Inferior parietal cortex (tissue), 1 donor: Measurements from ENCODE around the gene SNRPA.
"Not testable (repeated sequence)": the region's sequence is repeated elsewhere in the genome, so short reads cannot be mapped to it uniquely, and the experiment has no call there.

Experiments used
- DNase-seq: peaks from one replicate; pipeline ENCODE4 v3.0.0-alpha.2; 2016; ENCODE audit errors: extremely low spot score

SNRPA gene

DNA sequence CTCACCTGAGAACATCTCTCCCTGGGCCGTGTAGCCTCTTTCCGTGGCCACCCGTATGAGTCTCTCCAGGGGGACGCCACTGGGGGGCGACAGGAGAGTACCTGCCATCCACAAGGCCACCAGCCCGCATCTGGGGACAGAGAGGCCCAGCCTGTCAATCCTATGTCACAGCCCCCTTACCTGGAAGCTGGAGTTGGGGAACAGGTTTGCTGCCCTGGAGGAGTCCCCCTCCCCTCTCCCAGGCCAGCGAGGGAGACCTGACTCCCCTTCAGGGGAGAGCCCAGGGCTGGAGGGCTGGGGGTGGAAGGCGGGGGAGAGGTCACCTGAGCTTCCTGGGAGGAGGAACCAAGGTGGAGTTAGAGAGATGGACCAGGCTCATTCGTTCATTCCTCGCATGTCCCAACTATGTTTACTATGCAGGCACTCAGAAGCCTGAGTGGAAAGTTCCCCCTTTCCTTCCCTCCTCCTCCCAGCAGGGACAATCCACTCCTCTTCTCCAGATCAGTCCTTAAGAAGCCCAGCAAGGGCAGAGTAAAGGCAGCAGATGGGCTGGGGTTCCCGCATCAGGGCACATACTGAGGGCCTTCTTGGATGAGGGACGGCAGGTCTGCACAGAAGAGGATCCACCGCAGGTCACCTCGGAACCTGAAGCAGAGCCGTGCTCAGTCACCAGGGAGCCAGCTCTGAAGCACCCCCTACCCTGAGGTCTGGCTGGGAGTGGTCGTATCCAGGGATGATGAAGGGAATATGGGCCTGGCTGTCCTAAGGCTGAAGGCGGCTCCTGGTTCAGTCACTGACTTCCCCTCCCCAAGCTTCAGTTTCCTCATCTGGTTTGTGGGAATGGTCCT, 6.2 kb upstream of the SNRPA start:
- no peak for DNase-seq

DNA sequence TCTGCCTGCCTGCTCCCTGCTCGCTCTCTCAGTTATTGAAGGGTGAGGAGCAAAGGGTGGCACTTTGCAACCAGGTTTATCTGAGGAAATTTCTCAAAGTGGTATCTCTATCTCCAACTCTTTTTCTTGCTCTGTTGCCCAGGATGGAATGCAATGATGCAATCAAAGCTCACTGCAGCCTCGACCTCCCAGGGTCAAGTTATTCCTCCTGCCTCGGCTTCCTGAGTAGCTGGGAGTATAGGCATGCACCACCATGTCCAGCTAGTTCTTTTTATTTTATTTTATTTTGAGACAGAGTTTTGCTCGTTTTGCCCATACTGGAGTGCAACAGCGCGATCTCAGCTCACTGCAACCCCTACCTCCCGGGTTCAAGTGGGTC, 5.6 kb upstream of the SNRPA start:
- DNase-seq: no peak

DNA sequence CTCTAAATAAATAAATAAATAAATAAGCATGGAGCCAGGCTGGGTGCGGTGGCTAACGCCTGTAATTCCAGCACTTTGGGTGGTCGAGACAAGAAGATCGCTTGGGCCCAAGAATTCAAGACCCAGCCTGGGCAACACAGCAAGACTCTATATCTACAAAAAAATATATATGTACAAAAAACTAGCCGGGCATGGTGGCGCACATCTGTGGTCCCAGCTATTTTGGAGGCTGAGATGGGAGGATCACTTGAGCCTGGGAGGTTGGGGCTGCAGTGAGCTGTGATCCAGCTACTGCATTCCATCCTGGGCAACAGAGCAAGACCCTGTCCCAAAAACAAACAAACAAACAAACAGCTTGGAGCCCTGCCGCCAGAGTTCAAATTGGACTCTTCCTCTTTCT, 3.5 kb upstream of the SNRPA start:
- no peak for DNase-seq

DNA sequence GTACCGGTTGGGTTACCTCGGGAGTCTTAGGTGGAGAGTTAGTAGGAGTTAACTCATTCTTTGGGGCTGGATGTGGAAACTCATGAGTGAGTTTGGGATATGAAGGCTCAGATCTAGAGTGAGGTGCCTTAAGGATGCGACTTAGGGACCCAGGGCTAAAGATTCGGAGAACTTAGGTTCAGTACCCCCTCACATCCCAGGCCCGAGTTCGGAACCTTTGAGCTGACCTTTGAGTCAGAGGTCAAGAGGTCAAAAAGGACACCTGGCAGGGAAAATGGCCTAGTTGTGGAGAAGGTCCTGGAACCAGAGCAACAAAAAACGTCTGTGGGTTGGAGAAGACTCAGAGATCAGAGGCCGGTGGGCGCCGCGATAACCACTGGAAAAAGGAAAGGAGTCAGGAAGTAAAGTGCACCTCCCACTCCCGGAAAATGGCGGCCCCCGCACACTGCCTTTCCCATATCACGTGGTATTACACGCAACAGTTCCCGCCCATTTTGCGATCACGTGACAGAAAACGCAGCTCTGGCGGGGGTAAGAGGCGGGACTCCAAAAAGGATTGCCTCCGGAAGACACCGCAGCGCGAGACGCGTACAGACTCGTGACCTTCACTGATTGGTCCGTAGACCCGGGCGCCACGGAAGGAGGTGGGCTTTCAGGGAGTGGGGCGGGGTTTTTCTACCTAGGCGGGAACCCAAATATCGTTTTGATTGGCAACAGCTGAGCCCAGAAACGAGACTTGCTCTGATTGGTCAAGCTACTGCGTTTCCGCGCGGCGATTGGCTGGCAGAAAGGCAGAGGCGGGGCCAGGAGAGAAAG, 737 bp upstream of the SNRPA start, which contains the start of gene ACTMAP:
Gene ACTMAP, minus strand, starts transcription at position 420 of the 816 bp plus-strand sequence. CDS start 674 bp downstream, outside the sequence.
- peak; percentile 100 for DNase-seq

DNA sequence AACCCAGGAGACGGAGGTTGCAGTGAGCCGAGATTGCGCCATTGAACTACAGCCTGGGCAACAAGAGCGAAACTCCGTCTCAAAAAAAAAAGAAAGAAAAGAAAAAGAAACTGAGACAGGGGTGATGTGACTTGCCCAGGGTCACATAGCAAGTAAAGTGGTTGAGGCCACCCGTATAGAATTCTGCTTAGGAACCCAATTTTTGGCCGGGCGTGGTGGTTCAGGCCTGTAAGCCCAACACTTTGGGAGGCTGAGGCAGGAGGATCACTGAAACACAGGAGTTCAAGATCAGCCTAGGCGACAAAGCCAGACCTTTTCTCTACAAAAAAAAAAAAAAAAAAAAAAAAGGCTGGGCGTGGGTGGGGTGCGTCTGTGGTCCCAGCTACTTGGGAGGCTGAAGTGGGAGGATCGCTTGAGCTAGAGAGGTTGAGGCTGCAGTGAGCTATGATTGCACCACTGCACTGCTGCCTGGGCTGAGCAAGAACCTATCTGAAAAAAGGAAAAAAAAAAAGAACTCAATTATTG, 1.3 kb downstream of the SNRPA start:
- no peak for DNase-seq

DNA sequence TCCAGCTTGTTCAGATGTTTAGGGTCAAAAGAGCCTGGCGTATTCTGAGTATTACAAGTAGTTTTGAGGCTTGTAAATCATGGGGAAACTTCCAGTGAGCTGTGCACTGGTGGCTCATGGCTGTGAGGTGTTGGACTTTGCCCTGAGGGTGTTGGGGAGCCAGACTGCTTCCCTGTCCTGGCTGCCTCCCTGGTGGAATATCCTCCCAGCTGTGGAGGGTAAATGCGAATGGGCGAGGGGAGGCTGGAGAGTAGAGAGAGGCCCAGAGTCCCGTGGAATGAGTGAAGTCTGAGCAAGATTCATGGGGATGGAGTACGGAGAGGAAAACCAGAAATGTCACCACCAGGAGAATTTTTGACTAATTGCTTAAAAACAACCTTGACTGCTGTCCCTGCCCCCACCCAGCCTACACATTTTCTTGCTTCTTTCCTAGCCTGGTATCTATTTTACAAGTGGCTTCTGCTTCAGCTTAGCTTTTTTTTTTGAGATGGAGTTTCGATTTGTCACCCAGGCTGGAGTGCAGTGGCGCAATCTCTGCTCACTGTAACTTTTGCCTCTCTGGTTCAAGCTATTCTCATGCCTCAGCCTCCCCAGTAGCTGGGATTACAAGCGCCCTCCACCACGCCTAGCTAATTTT, 3.7 kb downstream of the SNRPA start:
- DNase-seq: no peak

DNA sequence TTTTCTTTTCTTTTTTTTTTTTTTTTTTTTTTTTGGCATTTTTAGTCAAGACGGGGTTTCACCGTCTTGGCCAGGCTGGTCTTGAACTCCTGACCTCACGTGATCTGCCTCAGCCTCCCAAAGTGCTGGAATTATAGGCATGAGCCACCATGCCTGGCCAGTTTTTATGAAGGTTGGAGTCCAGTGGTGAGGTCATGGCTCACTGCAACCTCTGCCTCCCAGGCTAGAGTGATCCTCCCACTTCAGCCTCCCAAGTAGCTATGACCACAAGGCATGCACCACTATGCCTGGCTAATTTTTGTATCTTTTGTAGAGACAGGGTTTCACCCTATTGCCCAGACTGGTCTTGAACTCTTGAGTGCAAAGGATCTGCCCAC, 4.2 kb downstream of the SNRPA start:
- DNase-seq: no peak

DNA sequence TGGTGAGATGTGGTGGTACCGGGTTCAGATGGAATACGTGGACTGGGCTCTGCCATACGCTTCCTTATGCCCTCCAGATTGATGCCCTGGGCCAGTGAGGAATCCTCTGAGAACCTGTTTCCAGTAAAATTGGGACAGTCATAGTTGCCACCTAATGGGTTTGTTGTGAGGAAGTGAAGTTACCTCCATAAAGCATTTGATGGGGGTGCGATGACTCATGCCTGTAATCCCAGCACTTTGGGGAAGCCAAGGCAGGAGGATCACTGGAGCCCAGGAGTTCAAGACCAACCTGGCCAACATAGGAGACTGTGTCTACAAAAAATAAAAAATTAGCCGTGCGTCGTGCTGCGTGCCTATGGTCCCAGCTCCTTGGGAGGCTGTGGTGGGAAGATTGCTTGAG, 4.8 kb downstream of the SNRPA start:
- DNase-seq: no peak

DNA sequence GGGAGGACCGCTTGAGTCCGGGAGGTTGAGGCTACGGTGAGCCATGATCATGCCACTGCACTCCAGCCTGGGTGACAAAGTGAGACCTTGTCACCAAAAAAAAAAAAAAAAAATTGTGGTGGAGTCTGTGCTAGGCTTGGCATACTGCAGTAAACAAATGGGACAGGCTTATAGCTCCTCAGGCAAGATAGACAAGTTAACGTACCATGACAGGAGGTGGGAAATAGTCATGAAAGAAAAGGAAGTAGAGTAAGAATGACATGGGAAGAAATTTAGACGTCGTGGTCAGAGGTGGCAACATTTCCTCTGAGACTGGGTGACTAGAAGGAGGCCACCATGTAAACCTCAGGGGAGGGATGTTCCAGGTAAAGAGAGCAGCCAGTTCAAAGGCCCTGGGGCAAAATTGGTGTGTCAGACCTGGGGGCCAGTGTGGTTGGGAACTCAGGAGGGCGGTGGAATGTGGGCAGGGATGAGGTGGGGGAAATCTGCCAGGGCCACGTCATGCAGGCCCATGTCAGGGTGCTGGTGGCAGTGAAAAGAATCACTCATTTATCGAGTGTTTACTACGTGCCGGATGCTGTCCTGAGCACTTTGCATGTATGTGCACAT, 5.6 kb downstream of the SNRPA start:
- DNase-seq: no peak

DNA sequence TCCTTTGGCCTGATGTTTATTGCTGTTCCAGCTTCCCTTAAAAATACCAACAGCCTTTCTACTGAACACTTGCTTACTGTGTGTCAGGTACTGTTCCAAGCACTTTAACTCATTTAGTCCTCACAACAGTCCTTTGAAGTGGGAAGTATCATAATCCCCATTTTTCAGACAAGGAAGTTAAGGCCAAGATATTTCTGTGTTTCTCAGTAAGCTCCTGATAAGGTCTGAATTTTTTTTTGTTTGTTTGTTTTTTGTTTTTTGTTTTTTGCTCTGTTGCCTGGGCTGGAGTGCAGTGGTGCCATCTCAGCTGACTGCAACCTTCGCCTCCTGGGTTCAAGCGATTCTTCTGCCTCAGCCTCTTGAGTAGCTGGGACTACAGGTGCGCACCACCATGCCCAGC, 7.5 kb downstream of the SNRPA start:
- no peak for DNase-seq

DNA sequence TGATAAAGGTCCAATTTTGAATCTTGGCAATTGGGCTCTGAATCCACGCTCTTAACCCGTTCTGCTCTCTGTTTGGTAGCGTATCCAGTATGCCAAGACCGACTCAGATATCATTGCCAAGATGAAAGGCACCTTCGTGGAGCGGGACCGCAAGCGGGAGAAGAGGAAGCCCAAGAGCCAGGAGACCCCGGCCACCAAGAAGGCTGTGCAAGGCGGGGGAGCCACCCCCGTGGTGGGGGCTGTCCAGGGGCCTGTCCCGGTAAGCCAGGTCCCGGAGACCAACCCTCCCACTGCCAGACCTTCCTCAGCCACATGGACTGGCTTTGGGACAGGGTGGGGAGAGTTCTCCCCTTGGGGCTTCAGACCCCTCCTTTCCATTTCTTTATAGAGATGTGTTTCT, 8.3 kb downstream of the SNRPA start:
- DNase-seq: no peak

DNA sequence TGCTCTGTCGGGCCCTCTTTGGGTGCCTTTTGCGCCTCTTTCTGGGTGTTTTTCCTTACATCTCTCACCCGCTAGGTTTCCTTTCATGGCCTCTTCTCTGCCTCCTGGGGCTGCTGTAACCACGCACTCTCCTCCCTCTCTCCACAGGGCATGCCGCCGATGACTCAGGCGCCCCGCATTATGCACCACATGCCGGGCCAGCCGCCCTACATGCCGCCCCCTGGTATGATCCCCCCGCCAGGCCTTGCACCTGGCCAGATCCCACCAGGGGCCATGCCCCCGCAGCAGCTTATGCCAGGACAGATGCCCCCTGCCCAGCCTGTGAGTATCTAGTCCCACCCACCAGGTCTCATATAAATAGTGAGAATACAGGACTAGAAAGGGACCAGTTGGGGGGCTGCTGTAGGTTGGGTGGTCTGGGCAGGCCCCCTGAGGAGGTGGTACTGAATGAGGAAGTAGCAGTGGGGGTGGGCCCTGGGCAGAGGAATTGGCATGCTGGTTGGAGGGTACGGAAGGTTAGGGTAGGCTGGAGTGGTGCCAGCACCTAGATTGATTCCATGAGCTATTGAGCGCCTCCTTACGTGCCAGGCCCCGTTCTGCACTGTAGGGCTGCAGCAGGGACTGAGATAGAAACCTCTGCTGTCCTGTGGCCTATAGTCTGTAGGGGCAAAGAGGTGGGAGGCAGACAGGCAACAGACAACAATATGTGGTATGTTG, 11.9 kb downstream of the SNRPA start:
- DNase-seq: no peak

DNA sequence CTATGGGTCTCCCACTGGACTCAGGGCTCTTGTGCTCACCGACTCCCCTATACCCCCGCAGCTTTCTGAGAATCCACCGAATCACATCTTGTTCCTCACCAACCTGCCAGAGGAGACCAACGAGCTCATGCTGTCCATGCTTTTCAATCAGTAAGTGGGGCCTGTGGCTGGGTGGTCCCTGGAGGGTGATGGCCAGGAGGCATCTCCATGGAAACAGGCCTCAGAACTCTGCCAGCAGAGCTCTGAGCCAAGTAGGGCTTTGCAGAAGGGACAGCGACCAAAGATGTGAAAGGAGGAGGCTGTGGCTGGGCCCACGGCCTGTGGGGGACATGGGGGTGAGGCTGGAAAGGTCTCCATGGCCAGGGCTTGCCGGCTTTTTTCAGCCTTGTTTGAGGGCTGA, 12.5 kb downstream of the SNRPA start:
- no peak for DNase-seq

DNA sequence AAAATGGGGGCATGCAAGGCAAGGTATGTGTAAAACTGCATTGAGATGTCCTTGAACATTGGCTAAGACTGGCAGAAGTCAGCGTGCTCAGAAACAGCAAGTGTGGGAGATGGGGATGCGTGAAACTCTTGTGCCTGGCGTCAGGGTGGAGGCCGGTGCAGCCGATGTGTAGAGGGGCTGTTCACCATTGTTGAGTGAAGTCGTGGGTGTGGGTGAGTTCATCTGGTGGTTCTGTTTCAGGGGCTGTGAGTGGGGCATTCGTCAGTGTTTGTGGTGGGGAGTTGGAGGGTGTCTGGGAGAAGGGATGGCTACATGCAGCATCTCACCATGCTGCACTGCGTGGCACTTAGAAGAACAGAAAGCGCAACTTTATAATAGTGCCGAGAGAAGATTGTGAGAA, 13.0 kb downstream of the SNRPA start:
- no peak for DNase-seq

DNA sequence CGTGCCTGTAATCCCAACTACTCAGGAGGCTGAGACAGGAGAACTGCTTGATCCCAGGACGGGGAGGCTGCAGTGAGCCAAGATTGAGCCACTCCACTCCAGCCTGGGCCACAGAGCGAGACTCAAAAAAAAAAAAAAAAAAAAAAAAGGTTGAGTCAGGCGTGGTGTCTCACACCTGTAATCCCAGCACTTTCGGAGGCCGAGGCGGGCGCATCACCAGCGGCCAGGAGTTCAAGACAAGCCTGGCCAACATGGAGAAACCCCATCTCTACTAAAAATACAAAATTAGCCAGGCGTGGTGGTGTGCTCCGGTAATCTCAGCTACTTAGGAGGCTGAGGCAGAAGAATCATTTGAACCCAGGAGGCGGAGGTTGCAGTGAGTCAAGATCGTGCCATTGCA, 15.4 kb downstream of the SNRPA start:
- DNase-seq: not testable (repeated sequence)

DNA sequence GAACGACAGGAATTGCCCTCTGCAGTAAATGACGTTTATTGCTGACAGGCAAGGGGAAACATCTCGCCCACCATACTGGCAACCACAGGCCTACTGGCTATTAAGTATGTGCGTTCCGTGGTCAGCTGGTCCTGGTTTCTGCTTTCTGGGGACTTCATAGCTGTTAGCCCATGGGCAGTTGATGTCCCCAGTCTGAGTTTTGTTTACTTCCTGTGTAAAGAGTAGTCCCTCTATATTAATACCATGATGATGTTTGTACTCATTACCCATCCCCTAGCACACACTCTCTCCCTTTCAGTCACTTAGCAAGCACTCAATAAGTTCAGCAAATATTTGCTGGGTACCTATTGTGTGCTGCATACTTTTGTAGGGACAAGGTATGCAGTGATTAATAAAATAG, 17.9 kb downstream of the SNRPA start:
- no peak for DNase-seq

DNA sequence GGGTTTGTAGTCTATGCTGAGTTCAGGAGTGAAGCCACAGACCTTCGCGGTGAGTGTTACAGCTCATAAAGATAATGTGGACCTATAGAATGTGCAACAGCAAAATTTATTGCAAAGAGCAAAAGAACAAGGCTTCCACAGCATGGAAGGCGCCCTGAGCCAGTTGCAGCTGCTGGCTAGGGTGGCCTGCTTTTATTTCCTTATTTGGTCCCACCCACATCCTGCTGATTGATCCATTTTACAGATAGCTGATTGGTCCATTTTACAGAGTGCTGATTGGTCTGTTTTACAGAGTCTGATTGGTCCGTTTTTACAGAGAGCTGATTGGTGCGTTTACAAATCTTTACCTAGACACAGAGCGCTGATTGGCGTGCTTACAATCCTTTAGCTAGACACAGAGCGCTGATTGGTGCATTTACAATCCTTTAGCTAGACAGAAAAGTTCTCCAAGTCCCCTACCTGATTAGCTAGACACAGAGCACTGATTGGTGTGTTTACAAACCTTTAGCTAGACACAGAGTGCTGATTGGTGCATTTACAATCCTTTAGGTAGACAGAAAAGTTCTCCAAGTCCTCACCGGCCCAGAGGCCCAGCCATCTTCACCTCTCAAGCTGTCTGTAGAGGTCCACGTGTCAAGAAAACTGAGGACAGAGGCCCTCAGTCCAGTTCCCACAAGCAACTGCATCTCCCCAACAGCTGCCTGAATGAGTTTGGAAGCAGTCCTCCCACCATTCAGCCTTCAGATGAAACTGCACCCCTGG, 20.3 kb downstream of the SNRPA start:
- not testable (repeated sequence) for DNase-seq

DNA sequence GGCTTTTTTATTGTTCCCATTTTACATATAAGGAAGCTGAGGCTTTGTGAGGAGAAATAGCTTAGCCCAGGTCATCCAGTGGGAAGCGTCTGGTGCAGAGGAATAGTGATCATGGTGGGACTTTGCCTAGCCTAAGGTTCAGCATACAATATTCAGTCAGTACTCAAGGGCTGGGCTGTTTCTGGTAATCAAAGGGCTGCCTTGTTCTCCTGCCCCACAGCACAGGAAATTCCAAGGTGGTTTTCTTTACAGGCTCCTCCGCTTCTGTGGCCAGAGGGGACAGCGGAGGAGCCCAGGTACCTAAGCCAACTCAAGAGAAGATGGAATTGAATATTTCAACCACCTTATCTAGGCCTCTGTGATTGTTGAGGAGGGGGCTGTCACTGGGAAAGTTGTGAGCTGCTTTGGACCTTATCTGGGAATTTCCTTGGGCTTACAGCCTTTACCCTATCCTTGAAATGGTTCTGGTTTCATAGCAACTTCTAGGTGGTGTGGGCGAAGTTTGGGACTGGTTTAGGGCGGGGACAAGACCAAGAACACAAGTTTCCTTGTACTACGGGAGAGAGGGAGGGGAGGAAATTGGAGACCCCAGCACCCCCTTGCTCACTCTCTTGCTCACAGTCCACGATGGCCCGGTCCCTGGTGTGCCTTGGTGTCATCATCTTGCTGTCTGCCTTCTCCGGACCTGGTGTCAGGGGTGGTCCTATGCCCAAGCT, 24.1 kb downstream of the SNRPA start, which contains the start of gene MIA:
Gene MIA, plus strand, starts transcription at position 606 of the 716 bp plus-strand sequence. Its CDS starts 22 bp downstream, at position 628.
- DNase-seq: no peak

DNA sequence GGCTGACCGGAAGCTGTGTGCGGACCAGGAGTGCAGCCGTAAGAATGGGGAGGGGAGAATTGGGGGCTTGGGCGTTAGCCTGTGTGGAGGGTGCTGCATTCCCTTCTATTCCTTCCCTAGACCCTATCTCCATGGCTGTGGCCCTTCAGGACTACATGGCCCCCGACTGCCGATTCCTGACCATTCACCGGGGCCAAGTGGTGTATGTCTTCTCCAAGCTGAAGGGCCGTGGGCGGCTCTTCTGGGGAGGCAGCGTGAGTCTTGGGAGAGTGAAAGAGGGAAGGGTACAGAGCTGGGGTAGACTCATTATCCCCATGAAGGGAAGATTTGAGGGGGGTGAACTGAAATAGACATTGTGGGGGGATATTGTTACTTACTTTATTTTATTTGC, 24.6 kb downstream of the SNRPA start:
- no peak for DNase-seq

DNA sequence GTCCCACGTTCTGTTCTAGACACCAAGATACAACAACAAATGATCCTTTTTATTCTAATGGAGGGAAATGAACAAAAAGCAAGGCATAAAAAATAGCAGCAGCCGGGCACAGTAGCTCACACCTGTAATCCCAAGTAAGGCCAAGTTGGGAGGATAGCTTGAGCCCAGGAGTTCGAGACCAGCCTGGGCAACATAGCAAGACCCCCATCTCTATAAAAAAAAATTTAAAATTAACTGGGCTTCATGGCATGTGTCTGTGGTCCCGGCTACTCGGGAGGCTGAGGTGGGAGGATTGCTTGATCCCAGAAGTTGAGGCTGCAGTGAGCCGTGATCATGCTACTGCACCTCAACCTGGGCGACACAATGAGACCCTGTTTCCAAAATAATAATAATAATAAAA, 25.4 kb downstream of the SNRPA start:
- DNase-seq: no peak
